PC-3 (cell line): ENCODE data around the gene BACH1.

Experiments
- EZH2 ChIP-seq: fragments of 300-600 bp; sonication (generic); IDR thresholded peaks from one replicate; pipeline ENCODE4 v1.6.1; 2017; ENCODE audit warnings: antibody characterized with exemption, mild to moderate bottlenecking, low read length; ENCODE audit not compliant: unreplicated experiment
- TF ChIP-seq, protein P1 (sequence below): fragments of 300-600 bp; sonication (generic); conservative IDR thresholded peaks from 2 replicates; pipeline ENCODE4 v1.5.1; 2017; ENCODE audit warnings: antibody characterized with exemption, low read depth, mild to moderate bottlenecking, low read length

DNA sequence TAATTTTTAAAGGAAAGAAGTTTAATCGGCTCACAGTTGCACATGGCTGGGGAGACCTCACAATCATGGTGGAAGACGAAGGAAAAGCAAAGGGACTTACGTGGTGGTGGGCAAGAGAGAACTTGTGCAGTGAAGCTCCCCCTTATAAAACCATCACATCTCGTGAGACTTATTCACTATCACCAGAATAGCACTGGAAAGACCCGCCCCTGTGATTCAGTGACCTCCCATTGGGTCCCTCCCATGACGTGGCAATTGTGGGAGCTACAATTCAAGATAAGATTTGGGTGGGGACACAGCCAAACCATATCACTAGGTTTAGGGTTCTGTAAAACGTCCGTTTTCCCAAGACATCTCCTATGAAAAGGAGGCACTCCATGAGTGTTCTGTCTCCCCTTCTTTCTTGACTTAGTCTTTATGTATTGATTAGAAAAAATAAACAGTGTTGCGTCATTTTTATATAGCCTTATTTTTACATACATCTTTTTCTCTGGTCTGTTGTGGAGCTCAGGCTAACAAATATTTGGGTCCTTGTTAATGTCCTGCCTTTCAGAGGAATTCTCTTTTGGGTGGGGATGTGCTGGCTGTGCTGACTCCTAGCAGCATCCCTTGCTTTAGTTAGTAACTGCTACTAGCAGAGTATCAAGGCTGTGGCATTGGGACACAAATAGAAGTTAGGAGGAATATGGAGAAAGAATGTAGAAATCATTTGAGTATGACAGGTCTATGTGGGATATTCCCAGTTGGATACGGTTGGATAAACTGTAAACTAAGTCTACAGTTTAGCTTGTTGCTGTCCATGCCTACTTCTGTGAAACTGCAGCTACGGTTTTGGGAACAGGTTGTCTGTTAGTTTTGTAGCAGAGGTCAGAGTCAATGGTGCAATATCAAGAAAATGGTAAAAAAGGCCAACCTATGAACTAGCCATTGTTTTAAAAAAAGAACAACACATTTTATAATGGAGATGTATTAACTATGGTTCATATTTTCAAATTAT lies 23.5 kb downstream of the BACH1 start:
- no peak for TF ChIP-seq EZH2
- TF ChIP-seq, protein P1, sequence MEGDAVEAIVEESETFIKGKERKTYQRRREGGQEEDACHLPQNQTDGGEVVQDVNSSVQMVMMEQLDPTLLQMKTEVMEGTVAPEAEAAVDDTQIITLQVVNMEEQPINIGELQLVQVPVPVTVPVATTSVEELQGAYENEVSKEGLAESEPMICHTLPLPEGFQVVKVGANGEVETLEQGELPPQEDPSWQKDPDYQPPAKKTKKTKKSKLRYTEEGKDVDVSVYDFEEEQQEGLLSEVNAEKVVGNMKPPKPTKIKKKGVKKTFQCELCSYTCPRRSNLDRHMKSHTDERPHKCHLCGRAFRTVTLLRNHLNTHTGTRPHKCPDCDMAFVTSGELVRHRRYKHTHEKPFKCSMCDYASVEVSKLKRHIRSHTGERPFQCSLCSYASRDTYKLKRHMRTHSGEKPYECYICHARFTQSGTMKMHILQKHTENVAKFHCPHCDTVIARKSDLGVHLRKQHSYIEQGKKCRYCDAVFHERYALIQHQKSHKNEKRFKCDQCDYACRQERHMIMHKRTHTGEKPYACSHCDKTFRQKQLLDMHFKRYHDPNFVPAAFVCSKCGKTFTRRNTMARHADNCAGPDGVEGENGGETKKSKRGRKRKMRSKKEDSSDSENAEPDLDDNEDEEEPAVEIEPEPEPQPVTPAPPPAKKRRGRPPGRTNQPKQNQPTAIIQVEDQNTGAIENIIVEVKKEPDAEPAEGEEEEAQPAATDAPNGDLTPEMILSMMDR, result no peak
